HepG2 (cell line): ENCODE data around the gene TACC3. TPM values are rescaled to one million over a fixed set of nuclear protein-coding genes. Genes with fewer than 3 reads are reported as not detected.

ENCODE experiments used
- ATF2 ChIP-seq: sonication (generic); formaldehyde crosslinking; IDR thresholded peaks from 2 replicates; pipeline ENCODE4 v1.4.0; 2020; ENCODE audit warnings: missing genetic modification reagents
- CBX2 ChIP-seq, 2 experiments: fragments of 200-600 bp in 1 of 2; sonication (generic); formaldehyde crosslinking in 1 of 2; IDR thresholded peaks; 2 replicates each; pipeline versions ENCODE4 v1.7.0 to v1.8.1; 2018 to 2022; ENCODE audit warnings: low read depth in 2 of 2, low read length in 1 of 2, mild to moderate bottlenecking in 1 of 2, missing genetic modification reagents in 1 of 2
- CHD2 ChIP-seq: IDR thresholded peaks from 2 replicates; pipeline ENCODE4 v1.6.1; 2011; ENCODE audit warnings: low read depth, low read length, improper control_type of control experiment
- NFKBIZ ChIP-seq: IDR thresholded peaks from 2 replicates; pipeline ENCODE4 v1.6.1; 2018; ENCODE audit warnings: missing genetic modification reagents, missing compliant biosample characterization
- PRDM4 ChIP-seq: sonication (generic); formaldehyde crosslinking; IDR thresholded peaks from 2 replicates; pipeline ENCODE4 v1.9.0; 2021; ENCODE audit warnings: missing genetic modification reagents, borderline replicate concordance
- RAD21 ChIP-seq: fragments of 450-650 bp; formaldehyde crosslinking; IDR thresholded peaks from 2 replicates; pipeline ENCODE4 v1.5.0; 2020; ENCODE audit warnings: mild to moderate bottlenecking
- RFXAP ChIP-seq: sonication (generic); formaldehyde crosslinking; IDR thresholded peaks from 2 replicates; pipeline ENCODE4 v1.4.0; 2020; ENCODE audit warnings: missing genetic modification reagents, borderline replicate concordance
- SRY ChIP-seq: sonication (generic); formaldehyde crosslinking; IDR thresholded peaks from 2 replicates; pipeline ENCODE4 v1.8.0; 2022; ENCODE audit warnings: mild to moderate bottlenecking, missing genetic modification reagents
- STAG1 ChIP-seq: sonication (generic); formaldehyde crosslinking; IDR thresholded peaks from 2 replicates; pipeline ENCODE4 v1.4.0; 2020; ENCODE audit warnings: missing genetic modification reagents
- ZBTB43 ChIP-seq: sonication (generic); formaldehyde crosslinking; conservative IDR thresholded peaks from 2 replicates; pipeline ENCODE4 v1.4.0; 2020; ENCODE audit warnings: missing genetic modification reagents
- ZFP91 ChIP-seq: sonication (generic); formaldehyde crosslinking; IDR thresholded peaks from 2 replicates; pipeline ENCODE4 v1.9.0; 2022; ENCODE audit warnings: missing genetic modification reagents, mild to moderate bottlenecking, borderline replicate concordance
- ZMYM3 ChIP-seq: sonication (generic); formaldehyde crosslinking; IDR thresholded peaks from 2 replicates; pipeline ENCODE4 v1.5.1; 2020; ENCODE audit warnings: mild to moderate bottlenecking, missing genetic modification reagents
- ZNF10 ChIP-seq: sonication (generic); formaldehyde crosslinking; IDR thresholded peaks from 2 replicates; pipeline ENCODE4 v1.4.0; 2020; ENCODE audit warnings: mild to moderate bottlenecking, low read depth, missing genetic modification reagents, borderline replicate concordance
- ZNF414 ChIP-seq: sonication (generic); formaldehyde crosslinking; IDR thresholded peaks from 2 replicates; pipeline ENCODE4 v1.5.0; 2020; ENCODE audit warnings: missing genetic modification reagents
- ZNF430 ChIP-seq: sonication (generic); formaldehyde crosslinking; IDR thresholded peaks from 2 replicates; pipeline ENCODE4 v1.9.0; 2021; ENCODE audit warnings: mild to moderate bottlenecking, missing genetic modification reagents
- ZNF550 ChIP-seq: sonication (generic); formaldehyde crosslinking; IDR thresholded peaks from 2 replicates; pipeline ENCODE4 v1.4.0; 2020; ENCODE audit warnings: mild to moderate bottlenecking, missing genetic modification reagents, borderline replicate concordance
- ZNF557 ChIP-seq: sonication (generic); formaldehyde crosslinking; IDR thresholded peaks from 2 replicates; pipeline ENCODE4 v1.4.0; 2020; ENCODE audit warnings: missing genetic modification reagents
- ZNF574 ChIP-seq: sonication (generic); formaldehyde crosslinking; IDR thresholded peaks from 2 replicates; pipeline ENCODE4 v1.4.0; 2020; ENCODE audit warnings: missing genetic modification reagents
- ZSCAN9 ChIP-seq: IDR thresholded peaks from 2 replicates; pipeline ENCODE4 v1.6.1; 2016; ENCODE audit warnings: borderline replicate concordance
- polyA plus RNA-seq, 8 experiments: library from polyadenylated mRNA; depleted of rRNA in 3 of 8; stranded (reverse) in 7 of 8; unstranded in 1 of 8; fragments of >200 nt; fragmentation: Illumina TruSeq in 4 of 8; extraction: Trizol in 4 of 8; gene quantifications; 2 replicates each; pipeline versions ENCODE4 v1.2.1 to v1.2.3, GENCODE V29; 2011 to 2016; ENCODE audit warnings: low read depth in 4 of 8, missing spikeins in 1 of 8, mixed read lengths in 1 of 8; ENCODE audit not compliant: insufficient read depth in 1 of 8
- total RNA-seq, 5 experiments: library from RNA; depleted of rRNA; stranded (reverse); fragments of >200 nt; fragmentation: Illumina TruSeq; extraction: Trizol; gene quantifications; 2 replicates each; pipeline ENCODE4 v1.2.3, GENCODE V29; 2016; ENCODE audit warnings: low read depth in 1 of 5

TACC3 gene
- total and polyA plus RNA-seq, 2 of the 13 experiments (the other 11 are each of a cell fraction or from before 2014, with no cell fraction given): 20.3 to 21.2 TPM

GRCh38 chr4:1753697-1754311 lies 32.5 kb downstream of the TACC3 start (continued):
- no peak for TF ChIP-seq PRDM4 (CRISPR knock-in tag)
- TF ChIP-seq ZNF10 (CRISPR knock-in tag): no peak
- no peak for TF ChIP-seq RFXAP
- no peak for TF ChIP-seq CHD2
- peak; percentile 81 for TF ChIP-seq ZFP91 (CRISPR knock-in tag)
- TF ChIP-seq ZNF557 (CRISPR knock-in tag): no peak
- TF ChIP-seq STAG1: 0 out of 2 replicates have a peak, but pooled peaks have one; percentile 7
- no peak for TF ChIP-seq ZNF430
- no peak for TF ChIP-seq RAD21 (CRISPR knock-in tag)
- TF ChIP-seq ZNF414 (CRISPR knock-in tag): no peak
- TF ChIP-seq NFKBIZ: no peak
- TF ChIP-seq ZSCAN9 (CRISPR knock-in tag): no peak
- TF ChIP-seq ZMYM3 (CRISPR knock-in tag): peak; percentile 30; the same call in 1 of the 2 replicates
- TF ChIP-seq ZBTB43: no peak; the same call in 1 of the 2 replicates
- TF ChIP-seq CBX2 (IDR thresholded peaks at IDR 0.05; ENCODE audit: low read depth, low read length): no peak
- no peak for TF ChIP-seq CBX2 (CRISPR knock-in tag; IDR thresholded peaks at IDR 0.05; ENCODE audit: low read depth)
- TF ChIP-seq ZNF550 (CRISPR knock-in tag): no peak
- 0 out of 2 replicates have a peak, but pooled peaks have one; percentile 48 for TF ChIP-seq SRY
- TF ChIP-seq ATF2 (CRISPR knock-in tag): no peak
- peak; percentile 49; the same call in 1 of the 2 replicates for TF ChIP-seq ZNF574 (CRISPR knock-in tag)
